ENCODE measurements around the gene FGB. TPM values are rescaled to one million over a fixed set of nuclear protein-coding genes. Genes with fewer than 3 reads are reported as not detected.

The FGB gene
- total RNA-seq = not detected in 2 replicates

- DNase-seq (ENCODE audit: low read depth) = no peak
- no peak for TF ChIP-seq CTCF (IDR thresholded peaks at IDR 0.05; ENCODE audit: insufficient read depth, low read depth, low read length)
- H3K4me3 ChIP-seq (ENCODE audit: low read depth, low read length) = no peak within 1 kb of the TSS
Measured at GRCh38 chr4:154562697-154563254, at the start of gene FGB. FGB (plus strand) TSS chr4:154563011; CDS start chr4:154563019, 8 bp downstream.

GRCh38 chr4:154516318-154517029 is 46.3 kb upstream of the FGB start:
- DNase-seq (ENCODE audit: low read depth) = no peak
- TF ChIP-seq CTCF (IDR thresholded peaks at IDR 0.05; ENCODE audit: insufficient read depth, low read depth, low read length) = no peak
- H3K4me3 ChIP-seq (ENCODE audit: low read depth, low read length) = no peak overlapping the region

- DNase-seq (ENCODE audit: low read depth) = no peak
- TF ChIP-seq CTCF (IDR thresholded peaks at IDR 0.05; ENCODE audit: insufficient read depth, low read depth, low read length) = no peak
- no peak overlapping the region for H3K4me3 ChIP-seq (ENCODE audit: low read depth, low read length)
Measured at GRCh38 chr4:154517591-154517990, 45.2 kb upstream of the FGB start.

- H3K4me3 ChIP-seq (ENCODE audit: low read depth, low read length) = no peak overlapping the region
- no peak for TF ChIP-seq CTCF (IDR thresholded peaks at IDR 0.05; ENCODE audit: insufficient read depth, low read depth, low read length)
- no peak for DNase-seq (ENCODE audit: low read depth)
Measured at GRCh38 chr4:154519214-154519613, 43.6 kb upstream of the FGB start.

GRCh38 chr4:154521607-154522006 is 41.2 kb upstream of the FGB start:
- no peak for TF ChIP-seq CTCF (IDR thresholded peaks at IDR 0.05; ENCODE audit: insufficient read depth, low read depth, low read length)
- DNase-seq (ENCODE audit: low read depth) = no peak
- no peak overlapping the region for H3K4me3 ChIP-seq (ENCODE audit: low read depth, low read length)

GRCh38 chr4:154526151-154526550 is 36.7 kb upstream of the FGB start:
- H3K4me3 ChIP-seq (ENCODE audit: low read depth, low read length) = no peak overlapping the region
- DNase-seq (ENCODE audit: low read depth) = no peak
- TF ChIP-seq CTCF (IDR thresholded peaks at IDR 0.05; ENCODE audit: insufficient read depth, low read depth, low read length) = no peak
